IPS-15b (cell line): ENCODE results near the gene PPP2R2B.

Experiments
- H3K27me3 ChIP-seq: one replicate; pipeline ENCODE4 v1.6.1; 2013; ENCODE audit warnings: low read length; ENCODE audit not compliant: control insufficient read depth, insufficient read depth
- H3K36me3 ChIP-seq: one replicate; pipeline ENCODE4 v1.6.1; 2013; ENCODE audit warnings: low read length; ENCODE audit not compliant: control insufficient read depth, insufficient read depth
- H3K4me1 ChIP-seq: one replicate; pipeline ENCODE4 v1.6.1; 2013; ENCODE audit warnings: mild to moderate bottlenecking, low read length; ENCODE audit not compliant: control insufficient read depth, insufficient read depth
- H3K4me3 ChIP-seq: one replicate; pipeline ENCODE4 v1.5.1; 2013; ENCODE audit warnings: low read depth, low read length
- H3K9ac ChIP-seq: one replicate; pipeline ENCODE4 v1.6.1; 2013; ENCODE audit warnings: low read depth, mild to moderate bottlenecking, low read length
- H3K9me3 ChIP-seq: one replicate; pipeline ENCODE4 v1.6.1; 2013; ENCODE audit warnings: mild to moderate bottlenecking, low read length; ENCODE audit not compliant: control insufficient read depth, insufficient read depth

The PPP2R2B gene

GRCh38 chr5:146902471-146902870 is 23.9 kb upstream of the PPP2R2B start:
- Histone ChIP-seq H3K4me1 (no peaks in the 10 kb centered on the region), H3K36me3 (no peaks in the 10 kb centered on the region), H3K9me3 (no peaks in the 10 kb centered on the region), H3K4me3 (no peak overlapping the region), H3K27me3 (no peaks in the 10 kb centered on the region), H3K9ac (no peak overlapping the region)

- Histone ChIP-seq H3K4me1 (no peaks in the 10 kb centered on the region), H3K27me3 (no peaks in the 10 kb centered on the region), H3K9me3 (peaks cover 3% of the 10 kb centered on the region), H3K36me3 (no peaks in the 10 kb centered on the region), H3K9ac (no peak overlapping the region), H3K4me3 (no peak overlapping the region)
Observed at GRCh38 chr5:146897061-146897460, 18.5 kb upstream of the PPP2R2B start.

GRCh38 chr5:146894753-146895521 is 16.4 kb upstream of the PPP2R2B start:
- Histone ChIP-seq H3K9me3 (peaks cover 3% of the 10 kb centered on the region), H3K4me1 (no peaks in the 10 kb centered on the region), H3K9ac (no peak overlapping the region), H3K36me3 (no peaks in the 10 kb centered on the region), H3K27me3 (no peaks in the 10 kb centered on the region), H3K4me3 (no peak overlapping the region)

- Histone ChIP-seq H3K9me3 (peaks cover 3% of the 10 kb centered on the region), H3K4me3 (no peak overlapping the region), H3K36me3 (no peaks in the 10 kb centered on the region), H3K27me3 (no peaks in the 10 kb centered on the region), H3K9ac (no peak overlapping the region), H3K4me1 (peaks cover 2% of the 10 kb centered on the region)
Observed at GRCh38 chr5:146893991-146894390, 15.4 kb upstream of the PPP2R2B start.

- peaks cover 14% of the 10 kb centered on the region for H3K4me1 ChIP-seq
- no peak overlapping the region for H3K9ac ChIP-seq
- peaks cover under 1% of the 10 kb centered on the region for H3K9me3 ChIP-seq
- no peaks in the 10 kb centered on the region for H3K36me3 ChIP-seq
- H3K27me3 ChIP-seq, result no peaks in the 10 kb centered on the region
- no peak overlapping the region for H3K4me3 ChIP-seq
Observed at GRCh38 chr5:146892231-146892630, 13.7 kb upstream of the PPP2R2B start.

- H3K9me3 ChIP-seq, result no peaks in the 10 kb centered on the region
- H3K9ac ChIP-seq, result no peak overlapping the region
- H3K36me3 ChIP-seq, result no peaks in the 10 kb centered on the region
- peaks cover 14% of the 10 kb centered on the region for H3K4me1 ChIP-seq
- no peaks in the 10 kb centered on the region for H3K27me3 ChIP-seq
- H3K4me3 ChIP-seq, result no peak overlapping the region
Observed at GRCh38 chr5:146891511-146891910, 13.0 kb upstream of the PPP2R2B start.

GRCh38 chr5:146890731-146891440 is 12.3 kb upstream of the PPP2R2B start:
- H3K36me3 ChIP-seq, result no peaks in the 10 kb centered on the region
- no peaks in the 10 kb centered on the region for H3K27me3 ChIP-seq
- no peak overlapping the region for H3K9ac ChIP-seq
- H3K4me3 ChIP-seq, result no peak overlapping the region
- no peaks in the 10 kb centered on the region for H3K9me3 ChIP-seq
- peaks cover 14% of the 10 kb centered on the region for H3K4me1 ChIP-seq

GRCh38 chr5:146890066-146890465 is 11.5 kb upstream of the PPP2R2B start:
- no peaks in the 10 kb centered on the region for H3K9me3 ChIP-seq
- no peaks in the 10 kb centered on the region for H3K36me3 ChIP-seq
- no peak overlapping the region for H3K4me3 ChIP-seq
- no peaks in the 10 kb centered on the region for H3K27me3 ChIP-seq
- peaks cover 14% of the 10 kb centered on the region for H3K4me1 ChIP-seq
- H3K9ac ChIP-seq, result no peak overlapping the region

GRCh38 chr5:146889169-146889568 is 10.6 kb upstream of the PPP2R2B start:
- Histone ChIP-seq H3K9me3 (no peaks in the 10 kb centered on the region), H3K36me3 (no peaks in the 10 kb centered on the region), H3K9ac (no peak overlapping the region), H3K27me3 (no peaks in the 10 kb centered on the region), H3K4me1 (peaks cover 14% of the 10 kb centered on the region), H3K4me3 (no peak overlapping the region)

- no peak overlapping the region for H3K9ac ChIP-seq
- H3K27me3 ChIP-seq, result no peaks in the 10 kb centered on the region
- no peak overlapping the region for H3K4me3 ChIP-seq
- H3K4me1 ChIP-seq, result peaks cover 14% of the 10 kb centered on the region
- H3K9me3 ChIP-seq, result no peaks in the 10 kb centered on the region
- no peaks in the 10 kb centered on the region for H3K36me3 ChIP-seq
Observed at GRCh38 chr5:146888351-146888978, 9.9 kb upstream of the PPP2R2B start.

- Histone ChIP-seq H3K9me3 (no peaks in the 10 kb centered on the region), H3K36me3 (no peaks in the 10 kb centered on the region), H3K4me3 (no peak overlapping the region), H3K27me3 (peaks cover 16% of the 10 kb centered on the region), H3K4me1 (peaks cover 13% of the 10 kb centered on the region), H3K9ac (no peak overlapping the region)
Observed at GRCh38 chr5:146884066-146884626, 5.6 kb upstream of the PPP2R2B start.
